Epithelial cell of esophagus (primary cell): ENCODE measurements around the gene ATP11A.

Experiments used
- DNase-seq: peaks from one replicate; pipeline ENCODE4 v3.0.0; 2010; ENCODE audit warnings: low read depth
- H3K4me3 ChIP-seq: 2 replicates; pipeline ENCODE4 v1.5.1; 2011; ENCODE audit warnings: mild to moderate bottlenecking, low read length, control low read depth
- CTCF ChIP-seq: IDR thresholded peaks from 2 replicates; pipeline ENCODE4 v1.5.1; 2011; ENCODE audit warnings: low read depth, mild to moderate bottlenecking, low read length, control low read depth, inconsistent platforms; ENCODE audit not compliant: insufficient read depth; ENCODE audit errors: missing control alignments

The ATP11A gene

GRCh38 chr13:112741185-112741755 is 51.4 kb downstream of the ATP11A start:
- no peak overlapping the region for H3K4me3 ChIP-seq
- no peak for TF ChIP-seq CTCF
- no peak for DNase-seq

- no peak overlapping the region for H3K4me3 ChIP-seq
- no peak for TF ChIP-seq CTCF
- no peak for DNase-seq
Measured at GRCh38 chr13:112741835-112742570, 52.2 kb downstream of the ATP11A start.

GRCh38 chr13:112742583-112742982 is 52.7 kb downstream of the ATP11A start:
- no peak for DNase-seq
- H3K4me3 ChIP-seq: no peak overlapping the region
- no peak for TF ChIP-seq CTCF

- no peak for TF ChIP-seq CTCF
- DNase-seq: no peak
Measured at GRCh38 chr13:112743451-112744167, 53.8 kb downstream of the ATP11A start.

GRCh38 chr13:112744168-112745021 is 54.6 kb downstream of the ATP11A start:
- no peak overlapping the region for H3K4me3 ChIP-seq
- peak; percentile 17 for DNase-seq
- no peak for TF ChIP-seq CTCF

More at GRCh38 chr13:112743451-112744167, 53.8 kb downstream of the ATP11A start:
- no peak overlapping the region for H3K4me3 ChIP-seq

GRCh38 chr13:112746044-112746443 is 56.2 kb downstream of the ATP11A start:
- TF ChIP-seq CTCF: no peak
- no peak overlapping the region for H3K4me3 ChIP-seq
- DNase-seq: no peak
